IMR-90 (cell line): ENCODE measurements around the gene MALT1. TPM values are rescaled to one million over a fixed set of nuclear protein-coding genes. Genes with fewer than 3 reads are reported as not detected.

ENCODE experiments used
- ATAC-seq: fragments of 200-7000 bp; cut with Tn5 transposase; 2 replicates; pipeline ENCODE4 v1.9.1; 2020; ENCODE audit warnings: low read depth, mild to moderate bottlenecking, moderate library complexity
- BruUV-seq: library from RNA; stranded (reverse); fragments of 400-500 nt; replicated peaks from 2 replicates; lab custom pipeline; 2021; lab: Mats Ljungman, UMichigan
- CTCF ChIA-PET: fragments of 300-600 bp; formaldehyde crosslinking; extraction: SDS; loops from one replicate; lab custom pipeline; 2021; ENCODE audit warnings: antibody characterized with exemption; lab: Yijun Ruan, JAX
- POLR2A ChIA-PET: fragments of 300-600 bp; sonication (Branson Sonifier 250); formaldehyde crosslinking; loops from one replicate; lab custom pipeline; 2022; ENCODE audit warnings: antibody characterized with exemption; ENCODE audit not compliant: unreplicated experiment; lab: Charles Lee
- DNase-seq: peaks from one replicate; pipeline ENCODE4 v3.0.0; 2013
- H2AFZ ChIP-seq: replicated peaks from 2 replicates; pipeline ENCODE3; 2013; ENCODE audit warnings: low read length, mild to moderate bottlenecking; ENCODE audit not compliant: poor library complexity
- H2AK5ac ChIP-seq: 2 replicates; pipeline ENCODE4 v1.6.1; 2013; ENCODE audit warnings: low read depth, low read length, inconsistent platforms
- H2AK9ac ChIP-seq: replicated peaks from 2 replicates; pipeline ENCODE3; 2013; ENCODE audit warnings: mild to moderate bottlenecking, low read depth, low read length, moderate library complexity; ENCODE audit not compliant: poor library complexity
- H2BK120ac ChIP-seq: 2 replicates; pipeline ENCODE4 v1.6.1; 2013; ENCODE audit warnings: low read depth, low read length, inconsistent platforms
- H2BK15ac ChIP-seq: 3 replicates; pipeline ENCODE4 v1.6.1; 2013; ENCODE audit warnings: low read depth, low read length, inconsistent platforms
- H2BK20ac ChIP-seq: 2 replicates; pipeline ENCODE4 v1.6.1; 2013; ENCODE audit warnings: low read depth, mild to moderate bottlenecking, inconsistent platforms, low read length, moderate library complexity
- H2BK5ac ChIP-seq: 2 replicates; pipeline ENCODE4 v1.6.1; 2013; ENCODE audit warnings: mild to moderate bottlenecking, low read depth, low read length, inconsistent platforms; ENCODE audit not compliant: poor library complexity, severe bottlenecking
- H3K14ac ChIP-seq: replicated peaks from 2 replicates; pipeline ENCODE4 v1.6.1; 2013; ENCODE audit warnings: low read depth, low read length, inconsistent platforms
- H3K18ac ChIP-seq: 2 replicates; pipeline ENCODE4 v1.6.1; 2013; ENCODE audit warnings: low read depth, low read length, control low read depth
- H3K23ac ChIP-seq: 2 replicates; pipeline ENCODE4 v1.6.1; 2013; ENCODE audit warnings: low read depth, low read length, inconsistent platforms
- H3K27ac ChIP-seq: 2 replicates; pipeline ENCODE4 v1.5.1; 2013; ENCODE audit warnings: mild to moderate bottlenecking, control low read depth, low read length; ENCODE audit not compliant: insufficient read depth
- H3K27me3 ChIP-seq: 2 replicates; pipeline ENCODE4 v1.6.1; 2013; ENCODE audit warnings: low read length; ENCODE audit not compliant: control insufficient read depth, insufficient read depth
- H3K36me3 ChIP-seq: 2 replicates; pipeline ENCODE4 v1.6.1; 2013; ENCODE audit warnings: low read length, mixed read lengths; ENCODE audit not compliant: control insufficient read depth, insufficient read depth
- H3K4ac ChIP-seq: 2 replicates; pipeline ENCODE4 v1.6.1; 2013; ENCODE audit warnings: low read depth, low read length, inconsistent platforms
- H3K4me1 ChIP-seq: 2 replicates; pipeline ENCODE4 v1.6.1; 2013; ENCODE audit warnings: low read length, mixed read lengths; ENCODE audit not compliant: control insufficient read depth, insufficient read depth
- H3K4me2 ChIP-seq: 2 replicates; pipeline ENCODE4 v1.6.1; 2013; ENCODE audit warnings: low read depth, mild to moderate bottlenecking, control low read depth, low read length, moderate library complexity
- H3K4me3 ChIP-seq: 2 replicates; pipeline ENCODE4 v1.5.1; 2013; ENCODE audit warnings: low read depth, mild to moderate bottlenecking, control low read depth, low read length, moderate library complexity; ENCODE audit not compliant: insufficient read depth
- H3K56ac ChIP-seq: 2 replicates; pipeline ENCODE4 v1.6.1; 2013; ENCODE audit warnings: low read length, inconsistent platforms; ENCODE audit not compliant: insufficient read depth; ENCODE audit errors: extremely low read depth
- H3K79me1 ChIP-seq, 2 experiments: 2 replicates each; pipeline ENCODE4 v1.6.1; 2013; ENCODE audit warnings: low read length in 2 of 2, inconsistent platforms in 1 of 2, low read depth in 1 of 2
- H3K9ac ChIP-seq: 2 replicates; pipeline ENCODE4 v1.6.1; 2013; ENCODE audit warnings: low read depth, low read length, control low read depth
- H3K9me1 ChIP-seq: 2 replicates; pipeline ENCODE4 v1.6.1; 2013; ENCODE audit warnings: low read length, inconsistent platforms; ENCODE audit not compliant: insufficient read depth
- H3K9me3 ChIP-seq: 2 replicates; pipeline ENCODE4 v1.6.1; 2013; ENCODE audit warnings: low read length; ENCODE audit not compliant: control insufficient read depth, insufficient read depth
- H4K20me1 ChIP-seq: 2 replicates; pipeline ENCODE4 v1.6.1; 2013; ENCODE audit warnings: low read length, inconsistent platforms; ENCODE audit not compliant: insufficient read depth
- H4K5ac ChIP-seq: 2 replicates; pipeline ENCODE4 v1.6.1; 2013; ENCODE audit warnings: mild to moderate bottlenecking, low read depth, low read length, control low read depth
- H4K8ac ChIP-seq, 2 experiments: 2 replicates each; pipeline ENCODE4 v1.6.1; 2013; ENCODE audit warnings: low read depth in 2 of 2, low read length in 2 of 2, control low read depth in 1 of 2, inconsistent platforms in 1 of 2
- H4K91ac ChIP-seq: 2 replicates; pipeline ENCODE4 v1.6.1; 2013; ENCODE audit warnings: low read depth, low read length, inconsistent platforms; ENCODE audit not compliant: insufficient read depth
- MXI1 ChIP-seq: IDR thresholded peaks from 2 replicates; pipeline ENCODE4 v1.6.1; 2012; ENCODE audit warnings: low read depth, mild to moderate bottlenecking, low read length, moderate library complexity, borderline replicate concordance
- NFE2L2 ChIP-seq: fragments of 150-350 bp; IDR thresholded peaks from 2 replicates; pipeline ENCODE4 v1.6.1; 2016; ENCODE audit warnings: low read depth, mild to moderate bottlenecking, low read length
- POLR2A ChIP-seq: IDR thresholded peaks from 2 replicates; pipeline ENCODE4 v1.6.1; 2012; ENCODE audit warnings: mild to moderate bottlenecking, low read depth, low read length
- RCOR1 ChIP-seq: IDR thresholded peaks from 2 replicates; pipeline ENCODE4 v1.6.1; 2012; ENCODE audit warnings: mild to moderate bottlenecking, low read length, improper control_type of control experiment; ENCODE audit not compliant: insufficient replicate concordance
- WGBS, 2 experiments: methylation state at CpG; one replicate each; pipeline versions ENCODE4 v1.1.5 to v1.1.7; 2013; ENCODE audit warnings: missing lambda C conversion rate in 2 of 2; ENCODE audit not compliant: insufficient read length in 1 of 2; ENCODE audit errors: extremely low coverage in 2 of 2; 5-methylcytosine and 5-hydroxymethylcytosine counted together
- dilution Hi-C: fragments of 300-500 bp; cut with HindIII; formaldehyde crosslinking; loops from one replicate; pipeline ENCODE4 v1.14.3; 2018; ENCODE audit warnings: low sequenced_read_pairs; ENCODE audit not compliant: unreplicated experiment
- in situ Hi-C: fragments of 300-500 bp; cut with MboI; formaldehyde crosslinking; loops from 3 replicates; pipeline ENCODE4 v1.14.3; 2019; ENCODE audit warnings: low sequenced_read_pairs, inconsistent platforms, mixed read lengths
- intact Hi-C: fragments of 100-400 bp; cut with micrococcal nuclease; formaldehyde crosslinking; loops from 2 replicates; pipeline ENCODE4 v1.10.0; 2022
- polyA plus RNA-seq, 3 experiments: library from polyadenylated mRNA; depleted of rRNA; stranded (reverse); fragments of >200 nt; gene quantifications; 2 replicates each; pipeline ENCODE4 v1.2.3, GENCODE V29; 2012; ENCODE audit warnings: low replicate concordance in 1 of 3
- total RNA-seq: library from RNA; depleted of rRNA; stranded (reverse); fragments of >200 nt; gene quantifications from 2 replicates; pipeline ENCODE4 v1.2.3, GENCODE V29; 2012
- TF ChIP-seq, protein P1 (sequence below): fragments of 150-350 bp; IDR thresholded peaks from 2 replicates; pipeline ENCODE4 v1.6.1; 2017; ENCODE audit warnings: mild to moderate bottlenecking, antibody characterized with exemption, low read length, low read depth

MALT1 gene
- total and polyA plus RNA-seq, 2 of the 4 experiments (the other 2 are of a cell fraction), result 8.3 to 25.3 TPM

GRCh38 chr18:58645398-58645797 is 25.9 kb upstream of the MALT1 start:
- no peaks in the 10 kb centered on the region for H3K9me3 ChIP-seq
- ATAC-seq (peak; percentile 44), DNase-seq (peak; percentile 71)
- H3K14ac ChIP-seq, result no peak overlapping the region; the same call in 1 of the 2 replicates
- H3K9ac ChIP-seq, result no peak overlapping the region
- TF ChIP-seq NFE2L2 (no peak), POLR2A (no peak), RCOR1 (no peak), MXI1 (no peak)
- TF ChIP-seq, protein P1, sequence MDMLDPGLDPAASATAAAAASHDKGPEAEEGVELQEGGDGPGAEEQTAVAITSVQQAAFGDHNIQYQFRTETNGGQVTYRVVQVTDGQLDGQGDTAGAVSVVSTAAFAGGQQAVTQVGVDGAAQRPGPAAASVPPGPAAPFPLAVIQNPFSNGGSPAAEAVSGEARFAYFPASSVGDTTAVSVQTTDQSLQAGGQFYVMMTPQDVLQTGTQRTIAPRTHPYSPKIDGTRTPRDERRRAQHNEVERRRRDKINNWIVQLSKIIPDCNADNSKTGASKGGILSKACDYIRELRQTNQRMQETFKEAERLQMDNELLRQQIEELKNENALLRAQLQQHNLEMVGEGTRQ, result no peak
- peak overlapping the region; percentile 46 for H2BK5ac ChIP-seq
- peak overlapping the region; percentile 71; the same call in 1 of the 2 replicates for H3K4ac ChIP-seq
- peak overlapping the region in 1 of 2 experiments; percentile 65; a peak in 1 of 4 replicates for H4K8ac ChIP-seq
- in situ Hi-C loops, result no loop called here
- no peak overlapping the region for H2AK5ac ChIP-seq
- peak overlapping the region; percentile 46; the same call in 1 of the 2 replicates for H3K18ac ChIP-seq
- H3K36me3 ChIP-seq, result no peaks in the 10 kb centered on the region
- no peaks in the 10 kb centered on the region for H3K27me3 ChIP-seq
- dilution Hi-C loops, result no loop called here
- no peaks in the 10 kb centered on the region for H3K79me1 ChIP-seq
- H4K5ac ChIP-seq, result no peak overlapping the region
- H2BK15ac ChIP-seq, result no peak overlapping the region
- H2BK20ac ChIP-seq, result peak overlapping the region; percentile 45; the same call in 1 of the 2 replicates
- no peak overlapping the region for H3K4me3 ChIP-seq
- peak overlapping the region; percentile 74; the same call in 1 of the 2 replicates for H2BK120ac ChIP-seq
- ChIA-PET CTCF (no interaction called here), POLR2A (no interaction called here)
- H3K9me1 ChIP-seq, result peaks cover 2% of the 10 kb centered on the region
- H3K56ac ChIP-seq, result no peak overlapping the region
- no peak overlapping the region for H2AK9ac ChIP-seq
- peaks cover 5% of the 10 kb centered on the region for H3K4me1 ChIP-seq
- 25% methylated on average over 2 of the region's 5 CpGs; no CpG with 5 or more reads in 1 of the 2 experiments for WGBS, 2 experiments
- no peak overlapping the region; the same call in 1 of the 2 replicates for H4K91ac ChIP-seq
- 0 out of 2 replicates have a peak overlapping the region, but pooled peaks have one; percentile 4 for H3K4me2 ChIP-seq
- H4K20me1 ChIP-seq, result no peaks in the 10 kb centered on the region
- H3K27ac ChIP-seq, result no peak overlapping the region; the same call in 1 of the 2 replicates
- intact Hi-C loops, result no loop called here
- H2AFZ ChIP-seq, result no peak overlapping the region
- BruUV-seq, result no TSS peak
- H3K23ac ChIP-seq, result no peak overlapping the region
